ENCODE data around the gene KANK2.
A peak's percentile ranks its signal among the peaks of the same experiment; 100 is the strongest.

The KANK2 gene

GRCh38 chr19:11155373-11156120, 41.8 kb downstream of the KANK2 start, which contains the start of gene SPC24:
SPC24 (minus strand) TSS chr19:11155782; CDS start chr19:11155776, 6 bp downstream.
- Histone ChIP-seq H3K27me3 (no peaks in the 10 kb centered on the region), H3K36me3 (peaks cover 14% of the 10 kb centered on the region), H3K4me1 (peaks cover 4% of the 10 kb centered on the region; the same call in 1 of the 2 replicates), H3K9me3 (no peaks in the 10 kb centered on the region), H3K4me3 (ENCODE audit: low read depth, low read length) (peak within 1 kb of the TSS; percentile 98)
- DNase-seq = peak; percentile 98
- TF ChIP-seq CTCF (IDR thresholded peaks at IDR 0.05; ENCODE audit: low read depth, low read length) = no peak

GRCh38 chr19:11154683-11155047, 42.7 kb downstream of the KANK2 start:
- TF ChIP-seq CTCF (IDR thresholded peaks at IDR 0.05; ENCODE audit: low read depth, low read length) = no peak
- Histone ChIP-seq H3K9me3 (no peaks in the 10 kb centered on the region), H3K36me3 (peaks cover 20% of the 10 kb centered on the region), H3K27me3 (no peaks in the 10 kb centered on the region), H3K4me3 (ENCODE audit: low read depth, low read length) (peak overlapping the region; percentile 98), H3K4me1 (peaks cover 4% of the 10 kb centered on the region; the same call in 1 of the 2 replicates)
- no peak for DNase-seq

- DNase-seq = no peak
- no peak for TF ChIP-seq CTCF (IDR thresholded peaks at IDR 0.05; ENCODE audit: low read depth, low read length)
- peaks cover 4% of the 10 kb centered on the region; the same call in 1 of the 2 replicates for H3K4me1 ChIP-seq
- H3K27me3 ChIP-seq = no peaks in the 10 kb centered on the region
- no peaks in the 10 kb centered on the region for H3K9me3 ChIP-seq
- no peak overlapping the region for H3K4me3 ChIP-seq (ENCODE audit: low read depth, low read length)
- peaks cover 42% of the 10 kb centered on the region for H3K36me3 ChIP-seq
Observed at GRCh38 chr19:11152318-11153062, 44.9 kb downstream of the KANK2 start.

GRCh38 chr19:11151181-11151580, 46.2 kb downstream of the KANK2 start:
- Histone ChIP-seq H3K4me1 (peaks cover 4% of the 10 kb centered on the region; the same call in 1 of the 2 replicates), H3K9me3 (no peaks in the 10 kb centered on the region), H3K36me3 (peaks cover 51% of the 10 kb centered on the region), H3K4me3 (ENCODE audit: low read depth, low read length) (no peak overlapping the region), H3K27me3 (no peaks in the 10 kb centered on the region)
- no peak for TF ChIP-seq CTCF (IDR thresholded peaks at IDR 0.05; ENCODE audit: low read depth, low read length)
- DNase-seq = no peak

GRCh38 chr19:11148001-11148400, 49.3 kb downstream of the KANK2 start:
- H3K4me1 ChIP-seq = peaks cover 3% of the 10 kb centered on the region
- TF ChIP-seq CTCF (IDR thresholded peaks at IDR 0.05; ENCODE audit: low read depth, low read length) = no peak
- no peaks in the 10 kb centered on the region for H3K27me3 ChIP-seq
- H3K36me3 ChIP-seq = peaks cover 66% of the 10 kb centered on the region
- no peak for DNase-seq
- no peak overlapping the region for H3K4me3 ChIP-seq (ENCODE audit: low read depth, low read length)
- no peaks in the 10 kb centered on the region for H3K9me3 ChIP-seq

GRCh38 chr19:11145536-11145924, 51.8 kb downstream of the KANK2 start:
- Histone ChIP-seq H3K27me3 (no peaks in the 10 kb centered on the region), H3K4me1 (peaks cover 13% of the 10 kb centered on the region), H3K36me3 (peaks cover 52% of the 10 kb centered on the region), H3K4me3 (ENCODE audit: low read depth, low read length) (no peak overlapping the region), H3K9me3 (no peaks in the 10 kb centered on the region)
- no peak for DNase-seq
- TF ChIP-seq CTCF (IDR thresholded peaks at IDR 0.05; ENCODE audit: low read depth, low read length) = no peak
